SJSA1 (cell line): Measurements from ENCODE around the gene GPRC5D. TPM values are rescaled to one million over a fixed set of nuclear protein-coding genes. Genes with fewer than 3 reads are reported as not detected.
A peak's percentile ranks its signal among the peaks of the same experiment; 100 is the strongest.

ENCODE experiments used
- DNase-seq, 2 experiments: peaks; one replicate each; pipeline ENCODE4 v3.0.0-alpha.2; 2015 to 2020; ENCODE audit warnings: low spot score in 2 of 2, low read depth in 1 of 2
- H3K27ac ChIP-seq: fragments of 250-450 bp; sonication (Bioruptor Pico); 2 replicates; pipeline ENCODE4 v1.5.1; 2020; ENCODE audit warnings: mild to moderate bottlenecking, moderate library complexity
- H3K27me3 ChIP-seq: fragments of 250-450 bp; sonication (Bioruptor Pico); replicated peaks from 2 replicates; pipeline ENCODE4 v1.5.1; 2020; ENCODE audit warnings: mild to moderate bottlenecking, moderate library complexity
- H3K36me3 ChIP-seq: fragments of 250-450 bp; sonication (Bioruptor Pico); 2 replicates; pipeline ENCODE4 v1.5.1; 2020; ENCODE audit warnings: mild to moderate bottlenecking
- H3K4me1 ChIP-seq: fragments of 250-450 bp; sonication (Bioruptor Pico); replicated peaks from 2 replicates; pipeline ENCODE4 v1.6.1; 2021; ENCODE audit warnings: mild to moderate bottlenecking
- H3K4me3 ChIP-seq: fragments of 250-450 bp; sonication (Bioruptor Pico); 2 replicates; pipeline ENCODE4 v1.5.1; 2020; ENCODE audit warnings: mild to moderate bottlenecking
- H3K9me3 ChIP-seq: fragments of 250-450 bp; sonication (Bioruptor Pico); replicated peaks from 2 replicates; pipeline ENCODE4 v1.5.1; 2020; ENCODE audit warnings: mild to moderate bottlenecking
- total RNA-seq: library from RNA; depleted of rRNA; stranded (reverse); fragments of >200 nt; shearing (Covaris generic); gene quantifications from 2 replicates; pipeline ENCODE4 v1.2.3, GENCODE V29; 2014

The GPRC5D gene
- total RNA-seq, 1 experiment from 2014 or later = not detected

- H3K27me3 ChIP-seq = peaks cover 8% of the 10 kb centered on the region; the same call in 1 of the 2 replicates
- H3K36me3 ChIP-seq = no peaks in the 10 kb centered on the region
- no peaks in the 10 kb centered on the region for H3K9me3 ChIP-seq
- H3K4me1 ChIP-seq = no peaks in the 10 kb centered on the region
- H3K4me3 ChIP-seq = no peak overlapping the region
- no peak for DNase-seq
- H3K27ac ChIP-seq = no peak overlapping the region
Observed at GRCh38 chr12:12943586-12944260, 8.2 kb downstream of the GPRC5D start.

GRCh38 chr12:12941450-12942350 is 10.3 kb downstream of the GPRC5D start:
- H3K36me3 ChIP-seq = no peaks in the 10 kb centered on the region
- DNase-seq = no peak

DNA sequence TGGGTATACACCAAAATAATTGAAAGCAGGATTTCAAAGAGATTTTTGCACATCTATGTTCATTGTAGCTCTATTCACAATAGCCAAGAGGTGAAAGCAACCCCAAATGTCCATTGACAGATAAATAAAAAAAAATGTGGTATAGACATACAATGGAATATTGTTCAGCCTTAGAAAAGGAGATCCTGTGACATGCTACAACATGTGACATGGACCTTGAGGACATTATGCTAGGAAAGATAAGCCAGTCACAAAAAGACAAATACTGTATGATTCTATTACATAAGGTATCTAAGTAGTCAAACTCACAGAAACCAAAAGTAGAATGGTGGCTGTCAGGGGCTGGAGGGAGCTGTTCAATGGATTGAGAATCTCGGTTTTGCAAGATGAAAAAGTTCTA is 12.1 kb downstream of the GPRC5D start:
- peaks cover 4% of the 10 kb centered on the region; the same call in 1 of the 2 replicates for H3K27me3 ChIP-seq
- no peaks in the 10 kb centered on the region for H3K36me3 ChIP-seq
- H3K9me3 ChIP-seq = no peaks in the 10 kb centered on the region
- H3K4me3 ChIP-seq = no peak overlapping the region
- no peak overlapping the region for H3K27ac ChIP-seq
- no peak for DNase-seq
- no peaks in the 10 kb centered on the region for H3K4me1 ChIP-seq

More at GRCh38 chr12:12941450-12942350, 10.3 kb downstream of the GPRC5D start:
- peaks cover 8% of the 10 kb centered on the region; the same call in 1 of the 2 replicates for H3K27me3 ChIP-seq
- no peaks in the 10 kb centered on the region for H3K4me1 ChIP-seq
- H3K4me3 ChIP-seq = no peak overlapping the region
- no peak overlapping the region for H3K27ac ChIP-seq
- no peaks in the 10 kb centered on the region for H3K9me3 ChIP-seq

- no peak for DNase-seq
- Histone ChIP-seq H3K36me3 (no peaks in the 10 kb centered on the region), H3K27me3 (no peaks in the 10 kb centered on the region), H3K27ac (no peak overlapping the region), H3K4me1 (no peaks in the 10 kb centered on the region), H3K9me3 (no peaks in the 10 kb centered on the region), H3K4me3 (no peak overlapping the region)
Observed at GRCh38 chr12:12938541-12938940, 13.4 kb downstream of the GPRC5D start.

- no peak overlapping the region for H3K4me3 ChIP-seq
- no peak overlapping the region for H3K27ac ChIP-seq
- no peak for DNase-seq
- no peaks in the 10 kb centered on the region for H3K36me3 ChIP-seq
- H3K27me3 ChIP-seq = no peaks in the 10 kb centered on the region
- no peaks in the 10 kb centered on the region for H3K4me1 ChIP-seq
- no peaks in the 10 kb centered on the region for H3K9me3 ChIP-seq
Observed at GRCh38 chr12:12936983-12937491, 14.9 kb downstream of the GPRC5D start.

DNA sequence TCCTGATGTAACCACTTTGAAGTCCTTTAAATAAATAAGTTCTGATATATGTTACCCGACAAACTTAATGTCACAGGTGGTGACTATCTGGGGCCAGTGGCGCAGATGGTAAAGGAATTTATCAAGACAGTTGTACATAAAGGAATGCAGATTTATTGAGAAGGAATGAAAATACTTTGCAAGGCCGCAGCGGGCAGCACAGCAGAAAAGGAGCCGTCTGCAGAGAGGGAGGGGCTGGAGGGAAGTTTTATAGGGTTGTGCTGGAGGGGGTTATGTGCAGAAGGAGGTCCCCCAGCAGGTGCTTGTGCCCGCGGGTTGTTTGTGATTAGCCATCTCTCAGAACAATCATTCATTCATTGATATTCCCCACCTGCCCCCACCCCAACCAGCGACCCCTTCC is 17.4 kb downstream of the GPRC5D start:
- H3K27ac ChIP-seq = no peak overlapping the region
- H3K4me3 ChIP-seq = no peak overlapping the region
- no peaks in the 10 kb centered on the region for H3K36me3 ChIP-seq
- H3K27me3 ChIP-seq = no peaks in the 10 kb centered on the region
- no peaks in the 10 kb centered on the region for H3K9me3 ChIP-seq
- no peaks in the 10 kb centered on the region for H3K4me1 ChIP-seq
- DNase-seq = no peak

DNA sequence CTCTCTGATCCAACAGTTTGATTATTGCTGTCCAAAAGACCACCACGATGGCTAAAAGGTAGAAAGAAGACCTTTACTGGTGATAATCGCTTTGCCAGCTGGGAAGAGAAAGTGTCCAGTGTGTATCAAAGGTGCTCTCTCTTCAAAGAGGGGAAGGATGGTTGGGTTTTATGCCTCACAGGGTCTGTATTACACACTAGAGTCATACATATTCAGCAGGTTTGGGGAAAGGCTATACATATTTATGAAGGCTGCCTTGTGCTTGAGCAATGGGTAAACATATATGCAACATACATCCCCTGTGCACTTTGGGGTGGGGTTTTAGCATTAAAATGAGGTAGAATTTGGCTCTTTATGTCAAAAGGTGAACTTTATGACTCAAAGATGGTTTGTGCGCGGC is 18.2 kb downstream of the GPRC5D start:
- Histone ChIP-seq H3K4me3 (no peak overlapping the region), H3K36me3 (no peaks in the 10 kb centered on the region), H3K27ac (no peak overlapping the region), H3K4me1 (no peaks in the 10 kb centered on the region), H3K27me3 (no peaks in the 10 kb centered on the region), H3K9me3 (no peaks in the 10 kb centered on the region)
- no peak for DNase-seq

- Histone ChIP-seq H3K9me3 (no peaks in the 10 kb centered on the region), H3K27me3 (no peaks in the 10 kb centered on the region)
- DNase-seq = no peak
Observed at GRCh38 chr12:12930633-12931219, 21.2 kb downstream of the GPRC5D start.

GRCh38 chr12:12929696-12930095 is 22.3 kb downstream of the GPRC5D start:
- Histone ChIP-seq H3K27ac (no peak overlapping the region), H3K9me3 (no peaks in the 10 kb centered on the region), H3K4me1 (peaks cover 16% of the 10 kb centered on the region), H3K27me3 (no peaks in the 10 kb centered on the region), H3K4me3 (no peak overlapping the region), H3K36me3 (no peaks in the 10 kb centered on the region)
- DNase-seq = no peak

More at GRCh38 chr12:12930633-12931219, 21.2 kb downstream of the GPRC5D start:
- Histone ChIP-seq H3K36me3 (no peaks in the 10 kb centered on the region), H3K27ac (no peak overlapping the region), H3K4me3 (no peak overlapping the region), H3K4me1 (peaks cover 15% of the 10 kb centered on the region)

DNA sequence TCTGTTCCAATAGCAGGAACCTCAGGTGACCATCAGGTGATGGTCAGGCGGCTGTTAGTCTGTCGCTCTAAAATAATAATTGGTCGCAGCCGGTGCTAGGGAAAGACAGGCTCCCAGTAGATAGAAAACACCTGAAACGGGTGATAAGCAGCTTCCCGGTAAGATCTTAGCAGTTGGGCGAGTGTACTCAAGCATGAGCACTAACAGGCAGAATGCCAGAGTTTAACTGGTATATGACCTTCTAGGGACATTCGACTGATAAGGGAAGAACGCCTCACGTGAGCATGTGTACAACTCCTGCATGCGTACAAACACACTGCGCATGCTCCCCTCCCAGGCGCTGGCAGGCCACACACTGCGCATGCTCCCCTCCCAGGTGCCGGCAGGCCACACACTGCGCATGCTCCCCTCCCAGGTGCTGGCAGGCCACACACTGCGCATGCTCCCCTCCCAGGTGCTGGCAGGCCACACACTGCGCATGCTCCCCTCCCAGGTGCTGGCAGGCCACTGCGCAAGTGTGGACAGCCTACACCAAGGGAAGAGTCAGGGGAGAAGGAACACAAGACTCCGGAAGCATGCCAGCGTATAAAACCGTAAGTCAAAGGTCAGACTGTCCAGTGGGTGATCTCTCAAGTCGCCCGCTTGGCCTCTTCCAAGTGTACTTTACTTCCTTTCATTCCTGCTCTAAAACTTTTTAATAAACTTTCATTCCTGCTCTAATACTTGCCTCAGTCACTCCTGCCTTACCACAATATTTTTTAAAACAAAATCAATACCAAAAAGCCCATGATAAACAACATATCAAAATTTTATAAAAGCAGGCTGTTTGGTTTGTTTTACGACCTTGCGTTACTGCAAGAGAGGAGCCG is 24.5 kb downstream of the GPRC5D start:
- H3K4me3 ChIP-seq = no peak overlapping the region
- no peaks in the 10 kb centered on the region for H3K9me3 ChIP-seq
- peaks cover 16% of the 10 kb centered on the region for H3K4me1 ChIP-seq
- no peaks in the 10 kb centered on the region for H3K27me3 ChIP-seq
- DNase-seq = no peak
- H3K36me3 ChIP-seq = no peaks in the 10 kb centered on the region
- H3K27ac ChIP-seq = no peak overlapping the region

GRCh38 chr12:12926571-12927071 is 25.3 kb downstream of the GPRC5D start:
- H3K27ac ChIP-seq = peak overlapping the region; percentile 18
- DNase-seq = peak; percentile 46 to 57

DNA sequence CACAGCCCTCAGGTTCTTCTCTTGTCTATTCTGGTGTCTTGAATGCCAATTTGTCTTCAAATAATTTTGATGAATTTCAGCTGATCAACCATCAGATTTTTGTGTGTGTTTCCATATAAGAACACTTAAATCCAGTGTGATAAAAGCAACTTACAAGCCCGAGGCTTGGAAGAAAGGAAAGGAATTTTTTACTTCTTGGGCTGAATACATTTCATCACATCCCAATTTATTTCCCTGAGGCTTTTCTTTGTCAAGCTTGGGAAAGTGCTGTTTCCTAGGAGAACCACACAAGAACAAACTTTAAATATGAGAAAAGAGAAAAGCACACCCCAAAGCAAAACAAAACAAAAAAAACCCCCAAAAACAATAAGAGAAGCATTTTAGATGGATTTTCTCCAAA is 26.6 kb downstream of the GPRC5D start:
- H3K27ac ChIP-seq = no peak overlapping the region
- peaks cover 16% of the 10 kb centered on the region for H3K4me1 ChIP-seq
- no peaks in the 10 kb centered on the region for H3K36me3 ChIP-seq
- no peaks in the 10 kb centered on the region for H3K9me3 ChIP-seq
- H3K4me3 ChIP-seq = no peak overlapping the region
- no peak for DNase-seq
- no peaks in the 10 kb centered on the region for H3K27me3 ChIP-seq

More at GRCh38 chr12:12926571-12927071, 25.3 kb downstream of the GPRC5D start:
- H3K27me3 ChIP-seq = no peaks in the 10 kb centered on the region
- H3K4me3 ChIP-seq = no peak overlapping the region
- H3K9me3 ChIP-seq = no peaks in the 10 kb centered on the region
- no peaks in the 10 kb centered on the region for H3K36me3 ChIP-seq
- peaks cover 16% of the 10 kb centered on the region for H3K4me1 ChIP-seq

DNA sequence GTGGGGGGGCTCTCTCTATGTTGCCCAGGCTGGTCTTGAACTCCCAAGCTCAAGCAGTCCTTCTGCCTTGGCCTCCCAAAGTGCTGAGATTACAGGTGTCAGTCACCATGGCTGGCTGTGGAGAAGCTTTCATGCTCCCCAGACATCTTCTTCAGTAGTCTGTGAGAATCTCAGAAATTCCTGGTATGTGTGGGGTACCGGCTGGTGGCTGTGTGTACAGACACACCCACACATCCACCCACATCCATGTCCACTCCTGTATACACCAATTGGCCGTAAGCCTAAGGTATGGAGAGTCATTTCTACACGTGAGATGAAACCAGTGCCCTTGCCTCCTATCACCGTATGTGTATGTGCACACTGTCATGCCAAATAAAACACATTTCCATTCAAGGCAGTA is 27.8 kb downstream of the GPRC5D start:
- no peak overlapping the region for H3K27ac ChIP-seq
- peaks cover 16% of the 10 kb centered on the region for H3K4me1 ChIP-seq
- no peak overlapping the region for H3K4me3 ChIP-seq
- no peaks in the 10 kb centered on the region for H3K36me3 ChIP-seq
- no peaks in the 10 kb centered on the region for H3K27me3 ChIP-seq
- H3K9me3 ChIP-seq = no peaks in the 10 kb centered on the region
- DNase-seq = no peak
